HG03064 (cell line): ENCODE measurements around the gene FBF1.
"Not testable (repeated sequence)": the region's sequence is repeated elsewhere in the genome, so short reads cannot be mapped to it uniquely, and the experiment has no call there.

Experiments
- ATAC-seq: cut with Tn5 transposase; IDR thresholded peaks from one replicate; pipeline ENCODE4 v1.9.1; 2021; ENCODE audit warnings: low read depth; ENCODE audit not compliant: unreplicated experiment

FBF1 gene

DNA sequence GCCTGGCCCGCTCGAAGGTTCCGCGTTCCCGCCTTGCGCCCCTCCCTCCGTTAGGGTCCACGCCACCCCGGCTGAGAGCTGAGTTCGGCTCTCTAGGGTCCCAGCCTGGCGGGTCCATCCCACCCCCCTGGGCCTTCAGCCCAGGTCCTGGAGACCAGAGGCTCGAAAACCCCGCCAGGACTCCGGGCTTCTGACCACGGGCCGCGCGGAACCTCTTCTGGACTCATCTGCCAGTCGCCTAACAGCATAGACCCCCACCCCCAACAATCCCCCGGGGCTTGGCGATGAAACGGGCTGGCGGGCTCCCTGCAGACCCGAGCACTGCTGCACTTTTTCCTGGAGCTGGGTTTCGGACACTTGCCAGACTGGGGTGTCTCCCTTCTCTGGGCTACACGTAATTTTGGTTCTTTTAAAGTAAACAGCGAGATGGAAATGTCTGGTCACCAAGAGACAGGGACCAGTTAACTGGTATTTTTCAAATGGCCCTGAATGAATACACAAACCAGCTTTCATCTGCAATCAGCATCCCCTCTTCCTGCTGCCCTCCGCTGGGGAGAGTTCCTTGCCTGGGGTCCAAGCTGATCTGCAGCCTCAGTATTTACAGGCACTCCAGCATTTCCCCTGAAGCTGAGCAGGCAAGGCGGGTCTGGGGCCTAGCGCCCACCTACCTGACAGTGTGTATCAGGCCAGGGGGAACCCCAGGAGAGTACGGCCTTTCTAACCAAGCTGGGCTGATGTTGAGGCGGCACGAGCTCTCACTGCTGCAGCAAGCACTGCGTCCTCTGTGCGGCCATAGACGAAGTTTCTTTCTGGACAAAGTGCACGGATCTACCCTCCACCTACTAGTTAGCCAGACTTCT, 43.5 kb downstream of the FBF1 start:
- no peak for ATAC-seq

DNA sequence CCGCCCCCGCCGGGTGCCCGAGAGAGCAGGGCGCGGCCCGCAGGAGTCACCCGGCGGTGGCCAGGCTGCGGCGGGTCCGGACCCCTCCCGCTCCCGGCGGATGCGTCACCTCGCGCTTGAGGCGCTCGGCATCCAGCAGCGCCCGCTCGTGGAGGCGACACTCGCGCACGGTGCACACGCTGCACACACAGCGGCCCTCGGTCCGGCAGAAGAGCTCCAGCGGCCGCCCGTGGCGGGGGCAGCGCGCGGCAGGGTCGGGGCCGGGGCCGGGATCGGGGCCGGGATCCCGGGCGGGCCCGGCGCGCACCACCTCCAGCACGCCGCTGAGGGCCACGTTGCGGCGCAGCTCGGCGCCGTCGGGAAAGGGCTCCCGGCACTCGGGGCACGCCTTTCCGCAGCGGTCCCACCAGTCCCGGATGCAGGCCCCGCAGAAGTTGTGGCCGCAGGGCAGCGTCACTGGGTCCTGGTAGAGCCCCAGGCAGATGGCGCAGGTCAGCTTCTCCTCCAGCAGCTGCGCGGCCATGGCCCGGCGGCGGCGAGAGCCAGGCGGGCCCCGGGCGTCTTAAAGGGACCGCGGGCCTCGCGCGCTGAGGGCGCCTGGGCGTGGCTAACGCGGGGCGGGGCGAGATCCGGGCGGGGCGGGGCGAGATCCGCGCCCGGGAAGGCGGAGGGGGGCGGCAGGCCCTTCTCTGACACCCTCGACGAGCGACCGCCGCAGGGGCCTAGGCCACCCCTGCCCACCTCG, 44.3 kb downstream of the FBF1 start, which contains the start of gene TRIM65:
TSS of gene TRIM65 (minus strand) at position 537 of the 745 bp plus-strand sequence. CDS start at position 523, 14 bp downstream.
- ATAC-seq, result peak; percentile 48

- ATAC-seq, result no peak
Observed at GRCh38 chr17:75895370-75896155, 45.3 kb downstream of the FBF1 start.

DNA sequence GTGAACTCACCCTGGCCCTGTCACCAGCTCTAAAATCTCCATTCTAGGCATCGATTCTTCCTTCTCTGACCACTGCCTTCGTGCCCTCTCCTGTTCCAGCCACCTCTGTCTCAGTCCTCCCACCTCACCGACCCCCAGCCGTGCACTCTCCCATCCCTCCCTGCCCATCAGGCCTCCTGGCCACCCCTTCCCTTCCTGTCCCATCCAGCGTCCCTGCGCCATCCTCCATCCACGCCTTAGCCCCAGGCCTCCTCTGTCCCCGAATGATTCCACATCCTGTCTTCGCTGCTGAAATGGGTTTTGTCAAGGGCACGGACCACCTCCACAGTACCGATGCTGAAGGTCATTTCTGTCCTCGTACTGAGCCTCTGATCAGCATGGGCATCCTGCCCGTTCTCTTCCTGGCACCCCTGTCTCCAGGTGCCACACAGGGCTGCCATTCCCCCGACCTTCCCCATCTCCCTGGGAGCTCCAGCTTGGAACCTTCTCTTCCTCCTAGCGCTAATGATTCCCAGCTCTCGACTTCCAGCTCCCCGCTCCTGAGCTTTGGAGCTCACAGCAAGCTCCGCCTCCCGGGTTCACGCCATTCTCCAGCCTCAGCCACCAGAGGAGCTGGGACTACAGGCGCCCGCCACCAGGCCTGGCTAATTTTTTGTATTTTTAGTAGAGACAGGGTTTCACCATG, 46.7 kb downstream of the FBF1 start:
- no peak for ATAC-seq

- ATAC-seq, result no peak
Observed at GRCh38 chr17:75893305-75894048, 47.4 kb downstream of the FBF1 start.

DNA sequence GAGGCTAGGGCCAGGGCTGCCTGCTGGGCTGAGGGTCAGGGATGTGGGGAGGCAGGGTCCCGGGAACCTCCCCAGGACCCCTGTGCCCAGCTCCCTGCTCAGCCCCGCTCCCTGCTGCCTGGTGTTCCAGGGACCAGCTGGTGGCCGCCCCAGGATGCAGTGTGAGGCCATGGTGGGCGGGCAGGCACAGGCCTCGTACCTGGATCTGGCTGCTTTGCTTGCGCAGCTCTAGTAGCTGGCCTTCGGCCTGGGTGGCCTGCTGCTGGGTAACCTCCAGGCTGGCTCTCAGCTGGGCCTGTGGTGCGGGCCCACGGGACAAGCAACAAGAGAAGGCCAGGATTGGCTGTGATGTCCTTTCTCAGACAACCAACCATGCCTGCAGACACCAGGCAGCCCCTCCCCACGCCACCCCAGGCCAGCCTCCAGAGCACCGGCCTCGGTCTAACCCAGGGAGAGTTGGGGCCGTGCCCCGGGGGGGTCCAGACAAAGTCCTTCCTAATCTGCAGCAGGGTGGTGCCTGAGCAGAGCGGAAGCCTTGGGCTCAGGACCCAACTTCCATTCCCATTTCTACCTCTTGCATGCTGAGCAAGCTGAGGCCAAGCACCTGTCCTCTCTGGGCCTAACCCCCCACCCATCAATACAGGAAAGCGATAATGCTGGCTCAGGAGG, 48.2 kb downstream of the FBF1 start:
- ATAC-seq, result no peak

- no peak for ATAC-seq
Observed at GRCh38 chr17:75891605-75892555, 49.0 kb downstream of the FBF1 start.

DNA sequence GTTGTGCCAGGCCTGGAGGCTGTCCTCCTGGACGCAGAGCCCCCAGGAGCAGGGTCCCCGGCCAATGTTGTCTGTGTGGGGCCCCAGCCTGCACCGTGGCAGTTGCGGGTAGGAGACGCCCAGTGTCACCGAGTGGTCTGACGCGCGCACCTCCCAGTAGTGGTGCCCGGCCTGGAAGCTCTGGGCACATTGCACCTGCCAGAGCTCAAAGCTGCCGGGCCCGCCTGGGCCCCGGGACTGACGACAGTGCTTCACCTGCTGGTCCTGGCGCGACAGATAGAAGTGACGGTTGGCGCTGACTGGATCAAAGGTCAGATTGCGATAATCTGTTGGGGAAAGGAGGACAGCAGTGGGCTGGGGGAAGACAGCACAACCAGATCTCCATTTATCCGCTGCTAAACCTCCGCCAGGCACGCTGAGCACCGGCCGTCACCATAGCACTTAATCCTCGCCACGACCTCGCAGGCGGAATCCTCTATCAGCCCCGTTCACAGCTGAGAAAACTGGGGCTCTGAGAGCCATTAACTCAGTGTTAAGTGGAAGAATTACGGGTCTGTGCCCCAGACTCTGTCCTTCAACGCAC, 49.7 kb downstream of the FBF1 start:
- ATAC-seq, result no peak

- ATAC-seq, result no peak
Observed at GRCh38 chr17:75889454-75889853, 51.4 kb downstream of the FBF1 start.

- ATAC-seq, result no peak
Observed at GRCh38 chr17:75888484-75888883, 52.4 kb downstream of the FBF1 start.

GRCh38 chr17:75885860-75886259, 55.0 kb downstream of the FBF1 start:
- ATAC-seq, result not testable (repeated sequence)

DNA sequence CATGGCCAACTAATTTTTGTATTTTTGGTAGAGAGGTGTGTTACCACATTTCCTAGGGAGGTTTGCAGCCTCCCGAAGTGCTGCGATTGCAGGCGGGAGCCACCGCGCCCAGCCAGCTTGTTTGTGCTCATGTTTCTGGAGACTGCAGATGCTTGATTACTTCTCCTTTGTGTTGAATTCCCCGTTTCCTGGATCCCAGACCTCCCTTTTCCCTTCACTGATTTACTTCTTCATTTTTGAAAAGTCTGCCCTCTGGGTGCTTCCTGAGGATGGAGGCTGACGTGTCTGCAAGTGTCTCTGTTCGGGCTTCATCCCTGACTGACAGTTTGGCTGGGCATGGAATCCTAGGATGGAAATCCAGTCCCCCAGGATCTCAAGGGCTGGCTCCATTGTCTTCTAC, 55.4 kb downstream of the FBF1 start:
- no peak for ATAC-seq

GRCh38 chr17:75881678-75882454, 59.0 kb downstream of the FBF1 start:
- ATAC-seq, result no peak

GRCh38 chr17:75880266-75880665, 60.6 kb downstream of the FBF1 start:
- ATAC-seq, result no peak

GRCh38 chr17:75878174-75878998, 62.5 kb downstream of the FBF1 start, which contains the start of gene TRIM47:
TSS of gene TRIM47 (minus strand) at chr17:75878581. CDS start at chr17:75878548, 33 bp downstream.
- ATAC-seq, result no peak

GRCh38 chr17:75877752-75878173, 63.1 kb downstream of the FBF1 start:
- no peak for ATAC-seq
